COLO668 (cell line): ENCODE data around the gene MKKS.
"Not testable (repeated sequence)": the region's sequence is repeated elsewhere in the genome, so short reads cannot be mapped to it uniquely, and the experiment has no call there.

Experiments used
- DNase-seq: peaks from one replicate; lab custom pipeline; 2025; ENCODE audit not compliant: unreplicated experiment; lab: John Stamatoyannopoulos, UW

Gene MKKS

GRCh38 chr20:10417218-10417617 is 16.8 kb downstream of the MKKS start:
- not testable (repeated sequence) for DNase-seq

- no peak for DNase-seq
Measured at GRCh38 chr20:10415013-10415650, 18.9 kb downstream of the MKKS start.

DNA sequence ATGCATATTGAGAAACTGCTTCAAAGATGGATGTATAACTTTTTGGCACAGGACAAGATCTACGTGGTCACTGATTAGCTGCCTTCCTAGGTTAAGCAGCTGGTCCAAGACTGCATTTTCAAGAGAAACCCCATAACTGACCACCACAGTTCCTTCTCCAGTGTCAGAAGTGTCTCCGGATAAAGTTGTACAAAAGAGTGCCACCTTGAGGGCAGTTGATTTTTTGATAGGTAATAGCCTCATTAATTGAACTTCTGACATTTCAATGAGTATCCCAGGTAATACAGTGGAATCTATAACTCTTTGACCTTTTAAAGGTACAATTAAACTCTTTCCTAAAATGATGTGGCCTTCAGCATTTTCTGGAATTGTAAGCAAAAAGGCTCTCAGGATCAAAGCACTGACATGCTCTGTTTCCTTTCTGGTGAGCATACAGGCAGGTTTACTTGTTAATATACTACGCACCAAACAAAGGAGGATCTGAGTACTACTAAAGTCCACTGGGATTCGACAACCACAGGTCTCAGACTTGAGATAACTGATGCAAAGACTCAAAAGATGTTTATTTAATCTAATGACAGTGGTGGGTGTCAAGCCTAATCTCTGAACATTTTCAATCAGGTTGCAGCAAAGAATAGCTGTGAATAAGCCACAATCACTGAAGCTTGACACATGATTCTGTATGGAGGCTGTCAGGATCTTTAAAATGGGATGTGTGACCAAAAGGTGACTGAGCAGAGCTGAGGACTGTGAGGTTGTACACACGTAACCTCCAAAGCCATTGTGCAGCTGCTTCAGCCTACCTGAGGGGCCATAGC is 21.2 kb downstream of the MKKS start:
- no peak for DNase-seq

DNA sequence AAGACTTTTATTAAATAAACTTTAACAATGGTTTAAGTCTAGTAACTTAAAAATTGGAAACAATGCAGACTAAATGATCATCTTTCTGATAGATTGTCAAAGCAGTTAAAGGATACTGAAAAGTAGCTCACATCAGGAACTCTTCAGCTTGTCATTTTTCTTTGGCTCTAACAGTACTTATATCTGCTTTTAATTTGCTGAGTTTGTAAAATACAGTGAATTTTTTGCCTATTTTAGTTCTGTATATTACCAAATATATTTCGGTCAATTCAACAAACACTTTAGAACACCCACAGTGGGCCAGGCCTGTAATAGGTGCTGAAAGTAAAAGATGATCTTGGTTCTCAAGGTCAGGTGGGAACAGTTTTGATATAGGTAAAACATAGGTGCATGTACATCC is 22.3 kb downstream of the MKKS start:
- DNase-seq: no peak

- no peak for DNase-seq
Measured at GRCh38 chr20:10408108-10408813, 25.8 kb downstream of the MKKS start.

DNA sequence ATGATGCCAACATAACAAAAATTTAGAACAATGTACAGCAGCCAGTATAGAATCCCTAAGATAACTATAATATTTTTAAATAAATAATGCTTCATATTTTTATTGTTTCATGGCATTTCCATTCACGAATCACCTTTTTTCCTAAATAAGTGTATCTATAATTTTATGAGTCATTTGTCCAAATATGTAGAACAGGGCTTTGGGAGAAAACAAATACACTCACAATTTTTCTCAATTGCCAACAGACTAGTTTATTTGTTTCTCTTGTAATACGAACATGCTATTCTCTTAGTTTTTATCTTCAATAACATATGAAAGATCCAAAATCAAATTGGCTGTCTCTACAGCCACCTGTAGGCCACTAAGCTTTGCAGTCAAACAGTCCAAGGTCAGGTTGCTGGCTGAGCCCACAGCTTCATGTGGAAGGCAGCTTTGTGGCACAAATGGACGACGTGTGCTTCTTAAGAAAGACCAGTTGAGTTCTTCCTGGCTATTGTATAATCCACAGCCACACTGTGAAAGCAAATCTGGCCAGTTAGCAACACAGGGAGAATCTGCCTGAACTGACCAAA is 29.0 kb downstream of the MKKS start:
- DNase-seq: no peak

- no peak for DNase-seq
Measured at GRCh38 chr20:10404023-10404628, 29.9 kb downstream of the MKKS start.

DNA sequence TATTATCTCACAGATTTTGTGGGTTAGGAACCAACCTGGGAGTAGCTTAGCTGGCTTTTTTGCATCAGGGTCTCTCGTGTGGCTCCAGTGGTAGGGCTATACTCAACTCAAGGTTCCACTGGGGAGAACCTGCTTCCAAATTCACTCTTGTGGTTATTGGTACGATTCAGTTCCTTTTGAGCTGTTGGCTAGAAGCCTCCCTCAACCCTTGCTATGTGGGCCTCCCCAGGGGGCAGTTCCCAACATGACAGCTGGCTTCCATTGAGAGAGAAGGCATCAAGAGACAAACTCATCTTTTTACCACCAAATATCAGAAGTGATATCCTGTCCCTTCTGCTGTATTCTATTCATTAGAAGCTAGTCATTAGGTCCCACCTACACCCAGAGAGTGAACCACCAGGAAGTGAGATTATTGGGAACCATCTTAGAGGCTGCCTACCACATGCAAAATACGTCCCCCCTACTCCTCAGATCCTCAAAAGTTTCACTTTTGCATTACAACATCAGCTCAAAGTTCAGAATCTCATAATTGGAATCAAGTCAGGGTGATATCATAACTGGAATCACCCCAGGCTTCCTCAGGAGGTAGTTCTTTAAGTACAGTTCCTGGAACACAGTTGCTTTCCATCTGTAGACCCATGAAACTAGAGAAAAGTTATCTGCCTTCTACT is 30.9 kb downstream of the MKKS start:
- no peak for DNase-seq

DNA sequence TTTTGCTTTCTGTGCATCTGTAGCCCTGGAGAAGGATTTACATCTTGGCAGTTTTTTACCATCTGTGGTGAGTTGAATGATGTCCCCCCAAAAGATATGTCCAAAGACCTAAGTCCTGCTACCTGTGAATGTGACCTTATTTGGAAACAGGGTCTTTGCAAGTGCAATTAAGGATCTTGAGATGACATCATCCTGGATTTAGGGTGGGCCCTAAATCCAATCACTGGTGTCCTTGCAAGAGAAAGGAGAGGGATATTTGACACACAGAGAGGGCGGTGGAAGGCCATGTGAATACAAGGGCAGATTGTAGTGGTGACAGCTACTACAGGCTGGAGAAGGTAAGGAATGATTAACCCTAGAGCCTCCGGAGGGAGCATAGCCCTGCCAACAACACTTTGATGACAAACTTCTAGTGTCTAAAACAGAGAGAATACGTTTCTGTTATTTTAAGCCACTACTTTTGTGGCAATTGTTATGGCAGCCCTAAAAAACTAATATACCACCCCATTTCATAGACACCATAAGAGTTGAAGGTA is 35.1 kb downstream of the MKKS start:
- DNase-seq: no peak

- not testable (repeated sequence) for DNase-seq
Measured at GRCh38 chr20:10394752-10395151, 39.3 kb downstream of the MKKS start.

- DNase-seq: no peak
Measured at GRCh38 chr20:10390709-10391108, 43.3 kb downstream of the MKKS start.

GRCh38 chr20:10388597-10388996 is 45.4 kb downstream of the MKKS start:
- no peak for DNase-seq

GRCh38 chr20:10387686-10388085 is 46.3 kb downstream of the MKKS start:
- DNase-seq: no peak

GRCh38 chr20:10385850-10386544 is 48.0 kb downstream of the MKKS start:
- no peak for DNase-seq

DNA sequence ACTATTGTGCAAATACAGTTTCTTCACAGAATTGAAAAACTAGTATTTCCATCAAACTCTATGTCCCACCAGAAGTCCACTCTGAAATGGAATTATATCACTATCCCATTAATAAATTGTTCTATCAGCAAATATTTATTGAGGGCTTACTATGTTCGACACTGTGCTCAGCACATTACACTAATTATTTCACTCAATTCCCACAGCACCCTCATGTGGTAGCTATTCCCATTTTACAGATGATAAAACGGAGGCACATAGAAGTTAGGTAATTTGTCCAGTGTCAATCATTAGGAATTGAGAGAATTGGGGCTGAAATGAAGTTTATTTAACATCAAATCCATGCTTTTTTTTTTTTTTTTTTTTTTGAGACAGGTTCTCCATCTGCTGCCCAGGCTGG is 52.5 kb downstream of the MKKS start:
- DNase-seq: no peak

GRCh38 chr20:10379761-10380160 is 54.3 kb downstream of the MKKS start:
- no peak for DNase-seq

DNA sequence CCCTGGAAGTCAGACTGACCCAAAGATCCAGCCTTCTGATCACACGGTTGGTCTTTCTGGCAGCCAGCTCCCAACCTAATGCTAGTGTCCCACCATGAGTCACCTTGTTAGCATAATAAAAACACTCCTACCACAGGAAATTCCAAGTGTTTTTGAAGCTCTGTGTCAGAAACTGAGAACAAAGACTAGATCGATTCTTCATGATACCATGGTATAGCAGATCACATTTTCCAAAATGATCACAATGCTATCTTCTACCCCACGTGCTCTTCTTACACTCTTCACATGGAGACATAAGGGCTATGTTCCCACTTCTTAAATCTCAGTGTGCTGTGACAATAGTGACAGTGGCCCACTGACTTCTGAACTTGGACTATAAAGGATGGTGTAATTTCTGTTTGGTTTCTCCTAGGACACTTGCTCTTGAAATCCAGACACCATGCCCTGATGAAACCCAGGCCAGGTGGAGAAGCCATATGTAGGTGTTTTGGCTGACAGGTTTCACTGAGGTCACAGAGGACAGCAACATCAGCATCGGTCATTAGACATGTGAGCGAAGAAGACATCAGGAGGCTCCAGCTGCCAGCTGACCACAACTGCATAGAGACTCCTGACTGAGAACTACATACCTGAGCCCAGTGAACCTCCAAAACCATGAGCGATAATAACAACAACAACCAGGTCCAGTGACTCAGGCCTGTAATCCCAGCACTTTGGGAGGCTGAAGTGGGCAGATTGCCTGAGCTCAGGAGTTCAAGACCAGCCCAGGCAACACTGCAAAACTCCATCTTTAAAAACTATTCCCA is 57.5 kb downstream of the MKKS start:
- DNase-seq: no peak

DNA sequence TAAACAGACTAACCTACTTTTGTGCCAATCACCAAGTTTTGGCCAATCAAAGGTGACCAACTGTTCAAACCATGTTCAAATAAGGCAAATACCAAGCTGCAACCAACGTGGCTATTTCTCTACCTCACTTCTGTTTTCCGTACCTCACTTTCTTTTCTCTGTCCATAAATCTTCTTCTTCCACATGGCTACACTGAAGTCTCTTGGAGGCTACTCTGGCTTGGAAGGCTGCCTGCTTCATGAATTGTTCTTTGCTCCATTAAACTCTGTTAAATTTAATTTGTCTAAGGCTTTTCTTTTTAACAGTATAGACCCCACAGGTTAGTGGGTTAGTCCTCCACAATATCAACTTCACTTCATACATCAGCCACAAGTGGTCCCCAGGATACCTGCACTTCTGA is 58.8 kb downstream of the MKKS start:
- DNase-seq: no peak

DNA sequence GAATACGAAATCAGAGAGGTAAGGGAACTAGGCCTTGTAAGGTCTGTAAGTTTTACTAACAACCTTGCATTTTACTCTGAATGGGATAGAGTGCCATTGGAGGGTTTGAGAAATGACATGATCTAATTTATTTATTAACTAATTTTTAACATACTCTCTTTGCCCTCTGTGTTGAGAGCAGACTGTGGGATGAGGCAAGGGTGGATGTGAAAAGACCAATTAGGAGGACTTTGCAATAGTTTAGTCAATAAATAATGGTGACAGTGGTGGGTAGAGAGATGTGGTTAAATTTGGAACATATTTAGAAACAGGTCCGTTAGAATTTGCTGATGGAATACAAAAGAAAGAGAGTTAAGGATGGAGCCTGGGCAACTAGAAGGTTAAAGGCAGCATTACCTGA is 60.0 kb downstream of the MKKS start:
- DNase-seq: no peak
